GM21737 (cell line): ENCODE data around the gene CTNNA2.
"Not testable (repeated sequence)": the region's sequence is repeated elsewhere in the genome, so short reads cannot be mapped to it uniquely, and the experiment has no call there.

Experiments used
- ATAC-seq: cut with Tn5 transposase; IDR thresholded peaks from one replicate; pipeline ENCODE4 v1.9.1; 2021; ENCODE audit warnings: mild to moderate bottlenecking, moderate library complexity; ENCODE audit not compliant: unreplicated experiment

Gene CTNNA2

GRCh38 chr2:80169811-80170594, 657.2 kb downstream of the CTNNA2 start:
- no peak for ATAC-seq

DNA sequence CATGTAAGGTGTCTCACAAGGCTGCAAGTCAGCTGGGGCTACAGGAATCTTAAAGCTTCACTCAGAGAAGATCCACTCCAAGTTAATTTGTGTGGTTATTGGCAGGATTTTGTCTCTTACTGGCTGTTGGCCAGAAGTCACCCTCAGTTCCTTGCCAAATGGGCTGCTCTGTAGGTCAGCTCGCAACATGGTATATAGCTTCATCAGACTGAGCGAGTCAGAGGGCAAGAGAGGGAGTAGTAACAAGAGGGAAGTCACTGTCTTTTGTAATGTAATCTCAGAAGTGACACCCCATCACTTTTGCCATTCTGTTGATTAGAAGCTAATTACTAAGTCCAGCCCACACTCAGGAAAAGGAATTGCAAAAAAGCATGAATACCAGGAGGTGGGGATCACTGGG, 672.2 kb downstream of the CTNNA2 start:
- no peak for ATAC-seq

GRCh38 chr2:80186262-80186661, 673.4 kb downstream of the CTNNA2 start:
- ATAC-seq: no peak

GRCh38 chr2:80187156-80187555, 674.3 kb downstream of the CTNNA2 start:
- no peak for ATAC-seq

- no peak for ATAC-seq
These were observed 677.3 kb downstream of the CTNNA2 start for GRCh38 chr2:80190166-80190565.

- ATAC-seq: no peak
These were observed 680.7 kb downstream of the CTNNA2 start for GRCh38 chr2:80193566-80193965.

GRCh38 chr2:80195034-80195433, 682.2 kb downstream of the CTNNA2 start:
- no peak for ATAC-seq

DNA sequence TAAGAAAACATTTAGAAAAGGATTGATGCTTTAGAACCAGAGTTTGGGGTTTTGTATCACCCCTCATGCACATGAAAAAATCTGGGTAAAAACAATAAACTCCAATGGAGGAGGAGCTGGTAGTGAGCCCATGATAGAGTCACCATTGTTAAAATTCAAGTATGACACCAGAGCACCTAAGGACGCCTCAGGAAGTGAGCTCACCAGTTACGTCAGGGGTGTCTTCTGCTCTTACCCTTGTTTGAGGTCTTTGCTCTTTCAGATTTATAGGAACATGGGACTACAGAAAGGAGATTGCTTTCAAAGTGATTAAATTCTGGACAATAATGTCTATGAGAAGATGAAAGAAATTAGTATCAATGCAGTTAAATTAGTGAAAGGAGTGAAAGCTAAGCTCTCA, 685.2 kb downstream of the CTNNA2 start:
- ATAC-seq: no peak

GRCh38 chr2:80199504-80199903, 686.7 kb downstream of the CTNNA2 start:
- no peak for ATAC-seq

GRCh38 chr2:80203929-80204328, 691.1 kb downstream of the CTNNA2 start:
- not testable (repeated sequence) for ATAC-seq

DNA sequence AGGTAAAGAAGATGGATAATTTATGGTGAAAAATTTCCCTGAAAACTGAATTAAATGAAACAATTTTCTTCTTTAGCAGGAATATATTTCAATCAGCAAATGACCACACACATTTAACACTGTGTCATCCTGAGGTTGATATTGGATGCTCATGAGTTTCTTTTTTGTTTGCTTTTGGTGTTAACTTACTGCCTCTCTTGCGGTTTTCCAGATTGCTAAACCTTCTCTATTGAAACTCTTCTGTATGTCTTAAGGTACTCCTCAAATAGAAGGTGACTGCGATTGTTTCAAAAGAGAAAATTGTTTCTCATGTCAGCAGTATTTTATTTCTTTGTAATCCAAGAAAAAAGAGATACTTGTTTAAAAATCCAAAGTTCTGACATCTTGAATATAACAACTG, 692.6 kb downstream of the CTNNA2 start:
- no peak for ATAC-seq

- ATAC-seq: no peak
These were observed 696.6 kb downstream of the CTNNA2 start for GRCh38 chr2:80209458-80209857.

- ATAC-seq: no peak
These were observed 704.6 kb downstream of the CTNNA2 start for GRCh38 chr2:80217446-80217845.

DNA sequence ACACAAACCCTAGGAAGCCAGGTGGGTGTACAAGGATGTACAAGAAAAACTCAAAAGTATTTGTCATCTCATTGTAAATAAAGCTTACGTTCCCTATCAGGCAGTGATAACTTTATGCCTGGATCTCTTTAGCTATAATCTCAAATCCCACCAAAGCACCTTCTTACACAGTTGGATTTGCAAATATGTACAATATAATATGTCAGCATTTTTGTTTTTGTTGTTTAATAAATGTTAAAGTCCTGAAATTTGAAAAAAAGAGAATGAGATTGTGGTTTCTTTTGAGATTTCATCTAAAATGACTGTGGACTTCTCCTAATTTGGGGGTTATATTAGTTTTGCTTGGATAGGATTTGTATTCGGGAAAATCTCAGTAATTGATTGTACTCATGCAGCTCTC, 709.8 kb downstream of the CTNNA2 start:
- no peak for ATAC-seq

DNA sequence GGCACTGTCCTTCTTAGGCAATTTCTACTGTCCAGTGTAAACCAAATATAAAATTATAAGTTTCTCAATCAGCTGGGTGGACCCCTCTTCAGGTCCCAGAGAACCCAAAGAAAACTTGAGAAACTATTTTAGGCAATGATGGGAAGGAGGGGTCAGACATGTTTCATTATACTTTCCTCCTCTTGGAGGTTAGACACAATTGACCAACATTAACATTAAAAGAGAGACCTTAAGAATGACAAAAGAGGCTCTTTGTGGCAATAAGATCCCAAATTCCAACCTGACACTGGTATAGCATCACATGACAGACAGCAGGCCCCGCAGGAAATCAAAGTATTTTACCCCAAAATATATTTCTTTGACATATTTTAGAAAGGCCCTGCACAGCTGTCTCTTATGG, 718.6 kb downstream of the CTNNA2 start:
- no peak for ATAC-seq

- no peak for ATAC-seq
These were observed 720.5 kb downstream of the CTNNA2 start for GRCh38 chr2:80233333-80233732.

DNA sequence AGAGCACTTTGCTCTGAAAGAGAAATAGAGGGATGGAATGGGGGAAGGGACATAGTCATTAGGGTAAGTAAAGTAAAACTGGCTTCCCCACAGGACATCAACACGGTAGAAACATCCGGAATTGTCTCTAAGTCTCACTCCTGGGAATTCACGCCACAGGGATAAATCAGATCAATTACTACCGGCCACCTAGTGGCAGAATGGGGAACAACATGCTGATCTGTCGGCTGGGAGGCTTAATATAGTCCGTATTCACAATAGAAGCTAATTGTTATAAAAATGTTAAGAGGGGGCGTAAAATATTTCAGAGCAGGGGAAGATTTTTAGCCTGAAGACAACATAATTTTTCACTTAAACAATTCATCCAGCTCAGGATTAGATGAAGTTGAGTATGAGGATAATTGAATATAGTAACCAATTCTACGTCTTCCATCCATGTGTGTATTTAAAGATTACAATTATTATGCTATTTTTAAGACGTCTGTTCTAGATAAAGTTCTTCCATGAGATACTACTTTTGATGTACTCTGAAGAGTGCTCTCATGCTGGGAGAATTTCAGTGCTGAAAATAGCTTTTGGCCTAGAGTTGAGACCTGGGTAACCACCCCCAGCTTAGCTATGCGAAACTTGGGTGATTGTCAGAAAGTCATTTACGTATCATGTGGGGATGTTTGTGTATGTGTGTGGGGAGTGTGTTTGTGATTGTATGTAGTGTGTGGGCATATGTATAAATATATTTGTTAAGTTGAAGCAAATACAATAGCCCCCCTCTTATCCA, 726.0 kb downstream of the CTNNA2 start:
- no peak for ATAC-seq

DNA sequence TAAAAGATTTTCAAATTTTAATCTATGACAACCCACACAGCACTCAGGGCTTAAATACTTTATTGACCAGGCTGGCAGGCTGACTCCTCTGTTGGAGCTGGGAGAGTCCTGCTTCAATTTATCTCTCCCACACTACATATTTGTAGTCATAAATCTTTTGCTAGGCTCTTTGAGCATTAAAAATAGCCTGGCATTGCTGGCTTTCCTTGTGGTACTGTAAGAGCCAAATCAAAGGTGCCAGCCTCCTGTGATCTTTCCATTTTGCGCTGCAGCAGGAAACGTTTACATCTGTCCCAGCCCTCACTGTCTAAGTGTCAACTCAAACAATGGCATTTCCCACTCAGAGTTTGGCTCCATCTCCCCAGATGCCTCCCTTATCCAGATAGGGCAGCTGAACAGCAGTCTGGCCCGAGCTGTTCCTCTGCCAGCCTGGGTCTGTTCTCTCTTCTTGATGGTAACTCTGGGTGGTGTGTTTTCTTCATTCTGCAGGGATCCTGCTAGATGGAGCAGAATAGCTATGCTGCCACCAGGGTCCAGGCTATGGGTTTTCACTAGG, 729.6 kb downstream of the CTNNA2 start:
- no peak for ATAC-seq

- no peak for ATAC-seq
These were observed 732.2 kb downstream of the CTNNA2 start for GRCh38 chr2:80244905-80245584.

DNA sequence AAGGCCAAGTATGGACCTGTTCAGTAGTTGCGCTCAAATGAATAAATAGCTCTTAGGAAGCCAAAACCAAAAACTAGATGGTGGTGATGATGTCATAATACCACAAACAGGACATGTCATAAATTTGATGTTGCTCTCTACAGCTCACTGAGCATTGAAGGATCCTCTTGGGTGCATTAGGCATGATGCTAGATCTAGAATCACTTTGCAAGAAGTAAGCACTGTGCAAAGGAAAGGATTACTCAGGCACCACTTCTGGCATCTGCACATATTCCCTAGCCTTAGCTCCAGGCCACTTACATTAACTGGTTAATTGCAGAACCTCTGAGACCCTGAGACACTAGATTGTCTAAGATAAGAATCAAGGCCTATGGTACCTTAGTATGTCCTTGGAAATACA, 733.7 kb downstream of the CTNNA2 start:
- ATAC-seq: no peak

- ATAC-seq: no peak
These were observed 734.5 kb downstream of the CTNNA2 start for GRCh38 chr2:80247339-80247738.
